ENCODE data around the gene MYO3A.

GRCh38 chr10:26031300-26031699 is 97.3 kb downstream of the MYO3A start:
- no peak for TF ChIP-seq CTCF (IDR thresholded peaks at IDR 0.05; ENCODE audit: low read length)
- TF ChIP-seq EZH2 (optimal IDR thresholded peaks at IDR 0.05; ENCODE audit: low read depth, low read length): no peak

Data from MM.1S (cell line).